Occipital lobe (tissue), 2 donors: Measurements from ENCODE around the gene FEM1C. TPM values are rescaled to one million over a fixed set of nuclear protein-coding genes. Genes with fewer than 3 reads are reported as not detected.
"Not testable (repeated sequence)": the region's sequence is repeated elsewhere in the genome, so short reads cannot be mapped to it uniquely, and the experiment has no call there.

Experiments used
- DNase-seq: peaks from one replicate; lab custom pipeline; 2025; lab: John Stamatoyannopoulos, UW
- total RNA-seq: library from RNA; depleted of rRNA; stranded (reverse); fragments of >200 nt; gene quantifications from one replicate; pipeline ENCODE4 v1.2.3, GENCODE V29; 2014

Gene FEM1C
- total RNA-seq, 1 donor from 2014 or later, result 73.3 TPM

DNA sequence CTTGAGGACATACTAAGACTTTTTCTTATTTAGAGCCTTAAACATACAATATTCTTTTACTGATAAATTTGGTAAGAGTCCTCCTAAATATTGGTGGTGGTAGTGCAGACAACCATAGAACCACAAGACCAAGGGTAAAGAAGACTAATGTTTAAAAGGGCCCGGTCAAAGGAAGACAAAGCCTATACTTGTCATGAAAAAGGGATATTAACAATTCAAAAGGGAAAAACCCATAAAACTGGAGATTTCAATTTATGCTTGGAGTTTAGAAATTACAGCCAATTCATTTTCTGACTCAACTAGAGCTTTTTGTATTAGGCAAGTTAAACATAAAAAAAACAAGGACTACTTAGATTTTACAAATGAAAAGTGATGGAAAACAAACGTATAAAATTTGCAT, 24.4 kb downstream of the FEM1C start:
- no peak for DNase-seq

DNA sequence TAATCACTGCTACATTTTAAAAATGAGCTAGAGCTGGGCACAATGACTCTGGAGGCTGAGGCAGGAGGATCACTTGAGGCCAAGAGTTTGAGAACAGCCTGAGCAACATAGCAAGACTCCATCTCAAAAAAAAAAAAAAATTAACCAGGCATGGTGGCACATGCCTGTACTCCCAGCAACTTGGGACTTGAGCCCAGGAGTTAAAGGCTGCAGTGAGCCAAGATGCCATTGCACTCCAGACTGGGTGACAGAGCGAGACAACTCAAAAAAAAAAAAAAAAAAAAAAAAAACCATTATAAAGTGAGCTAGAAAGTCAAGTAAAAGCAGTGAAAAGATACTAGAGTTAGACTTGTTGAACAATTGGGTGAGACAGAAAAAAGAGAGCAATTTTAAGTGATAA, 28.2 kb downstream of the FEM1C start:
- DNase-seq, result no peak

DNA sequence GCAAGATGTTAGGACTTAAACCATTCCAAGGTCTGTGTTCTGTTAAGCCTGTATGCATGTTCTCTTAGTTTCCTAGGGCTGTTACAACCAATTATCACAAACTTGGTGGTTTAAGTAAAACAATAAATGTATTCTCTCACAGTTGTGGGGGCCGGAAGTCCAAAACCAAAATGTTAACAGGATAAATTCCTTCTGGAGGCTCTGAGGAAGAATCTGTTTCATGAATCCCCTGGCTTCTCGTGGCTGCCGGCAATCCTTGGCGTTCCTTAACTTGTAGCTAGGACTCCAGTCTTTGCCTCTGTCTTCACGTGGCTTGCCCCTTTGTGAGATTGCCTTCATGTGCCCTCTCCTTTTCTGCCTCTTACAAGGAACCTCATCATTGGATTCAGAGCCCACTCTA, 30.4 kb downstream of the FEM1C start:
- no peak for DNase-seq

DNA sequence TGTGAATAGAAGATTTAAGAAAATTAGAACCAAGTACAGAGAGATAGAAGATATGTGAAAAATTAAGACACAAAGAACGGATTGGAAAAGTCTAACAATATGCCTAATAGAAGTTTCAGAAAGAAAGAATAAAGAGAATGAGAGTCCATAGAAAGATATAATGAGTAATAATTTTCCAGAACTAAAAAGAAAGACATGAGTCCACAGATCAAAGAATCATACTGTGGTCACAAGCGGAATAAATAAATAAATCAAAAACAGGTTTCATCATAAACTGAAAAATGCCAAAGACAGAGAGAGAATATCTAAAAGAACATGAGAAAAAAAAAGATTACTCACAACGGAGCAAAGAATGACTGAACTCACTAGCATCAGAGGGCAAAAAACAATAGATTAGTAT, 32.9 kb downstream of the FEM1C start:
- no peak for DNase-seq

DNA sequence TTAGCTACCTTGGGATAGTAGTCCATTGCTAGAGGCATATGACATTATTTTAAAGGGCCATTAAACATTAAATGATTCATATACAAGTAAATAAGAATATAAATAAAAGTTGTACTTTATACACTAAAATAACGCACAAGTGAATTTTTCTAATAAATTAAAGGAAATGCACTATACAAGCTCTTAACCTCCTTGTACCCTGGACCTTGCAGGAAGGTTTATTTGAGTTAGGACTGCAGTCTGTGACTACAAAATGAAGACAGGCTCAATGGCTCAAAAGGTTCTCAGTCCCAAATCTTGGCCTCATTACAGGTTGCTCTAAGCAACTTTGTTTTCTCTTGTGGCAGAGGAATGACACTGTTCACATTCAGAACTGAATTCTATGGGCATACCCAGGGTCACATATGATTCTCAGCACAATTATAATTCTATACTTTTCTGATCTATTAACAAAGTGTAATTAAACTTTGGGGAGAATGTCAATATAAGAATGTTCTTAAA, 34.4 kb downstream of the FEM1C start:
- DNase-seq, result no peak

DNA sequence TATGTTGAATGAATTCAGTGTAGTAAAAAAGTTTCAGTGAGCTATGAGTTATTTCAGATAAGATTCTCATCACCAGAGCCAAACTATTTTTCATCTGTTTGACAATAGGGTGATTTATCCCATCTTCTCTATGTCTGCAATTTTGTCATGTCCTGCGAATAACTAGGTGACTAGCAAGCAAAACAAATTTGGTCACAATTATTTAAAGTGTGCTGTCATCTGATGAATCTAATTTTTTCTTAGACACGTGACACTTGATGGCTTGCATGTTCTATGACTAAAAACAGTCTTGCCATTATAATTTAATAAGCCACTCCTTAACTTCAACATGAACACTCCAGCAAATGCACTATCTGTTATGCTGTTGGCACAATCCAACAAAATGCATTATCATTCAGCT, 35.0 kb downstream of the FEM1C start:
- no peak for DNase-seq

DNA sequence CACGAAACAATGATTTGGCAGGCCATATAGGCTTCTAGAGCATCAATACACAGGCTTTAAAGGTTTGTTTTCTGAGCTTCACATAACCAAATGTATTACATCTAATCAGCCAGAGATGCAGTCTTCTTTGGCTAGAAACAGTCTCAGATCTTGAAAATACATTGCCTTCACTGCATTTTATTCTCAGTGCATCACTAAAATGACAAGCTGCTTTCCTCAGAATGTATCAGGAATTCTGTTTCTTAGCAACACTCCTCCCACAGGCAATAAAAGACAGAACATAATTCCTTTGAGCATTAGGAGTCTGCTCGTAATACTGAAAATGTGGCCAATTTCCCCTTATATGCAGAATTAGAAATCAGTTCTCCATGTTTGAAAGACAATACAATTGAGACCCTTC, 36.9 kb downstream of the FEM1C start:
- no peak for DNase-seq

DNA sequence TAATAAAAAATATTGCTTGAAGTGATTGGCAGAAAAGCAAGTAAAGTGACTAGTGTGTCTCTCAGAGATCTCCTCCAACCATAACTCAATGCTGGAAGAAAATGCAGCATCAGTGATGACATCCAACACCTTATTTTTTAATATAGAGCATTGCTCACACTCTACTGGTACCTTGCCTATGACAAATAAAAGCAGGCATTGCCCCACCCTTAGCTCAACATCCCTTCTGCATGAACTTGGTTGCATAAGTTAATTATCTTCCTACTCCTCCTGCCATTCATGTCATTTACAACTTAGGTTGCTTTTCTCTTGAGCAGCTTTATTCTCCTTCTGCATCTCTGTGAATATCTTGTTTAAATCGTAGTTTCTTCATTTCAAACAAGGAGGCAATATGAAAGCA, 41.2 kb downstream of the FEM1C start:
- no peak for DNase-seq

DNA sequence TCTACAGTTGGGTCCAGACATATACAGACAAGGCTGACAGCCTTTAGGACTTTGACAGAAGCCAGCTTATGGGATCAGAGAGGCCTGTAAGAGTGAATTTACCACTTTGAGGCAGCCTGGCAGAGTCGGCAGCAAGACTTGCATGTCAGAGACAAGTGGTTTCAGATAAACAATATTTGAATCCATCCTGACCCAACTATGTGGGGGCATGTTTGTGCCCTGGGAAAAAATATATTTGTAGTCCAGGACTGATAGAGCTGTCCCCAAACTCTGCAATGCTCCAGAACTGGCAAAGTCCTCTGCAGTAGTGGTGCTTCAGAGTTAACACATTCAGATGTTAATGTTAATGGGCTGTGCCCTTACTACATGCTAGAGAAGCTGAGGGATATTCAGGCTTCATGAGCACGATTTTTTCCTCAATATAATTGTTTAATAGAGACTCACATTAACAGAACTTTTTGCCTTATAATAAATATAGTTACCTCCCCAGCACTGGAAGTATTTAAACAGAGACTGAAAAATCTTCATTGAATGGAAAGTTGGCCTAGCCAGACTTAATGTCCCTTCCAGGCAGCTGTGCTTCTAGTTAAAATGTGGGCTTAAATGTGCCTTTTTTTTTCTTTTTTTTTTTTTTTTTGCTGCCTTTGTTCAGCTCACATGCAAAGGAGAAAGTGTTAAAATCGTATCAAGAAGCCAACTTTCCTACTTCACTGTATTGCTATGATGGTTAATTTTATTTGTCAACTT, 42.9 kb downstream of the FEM1C start:
- DNase-seq, result no peak

DNA sequence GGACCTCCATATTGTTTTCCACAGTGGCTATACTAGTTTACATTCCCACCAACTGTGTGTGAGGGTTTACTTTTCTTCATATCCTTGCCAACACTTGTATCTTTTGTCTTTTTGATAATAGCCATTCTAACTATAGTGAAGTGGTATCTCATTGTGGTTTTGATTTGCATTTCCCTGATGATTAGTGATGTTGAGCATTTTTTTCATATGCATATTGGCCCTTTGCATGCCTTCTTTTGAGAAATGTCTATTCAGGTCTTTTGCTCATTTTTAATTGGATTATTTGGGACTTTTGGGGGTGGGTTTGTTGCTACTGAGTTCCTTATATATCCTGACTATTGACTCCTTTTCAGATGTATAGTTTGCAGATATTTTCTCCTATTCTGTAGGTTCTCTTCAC, 44.4 kb downstream of the FEM1C start:
- DNase-seq, result no peak

DNA sequence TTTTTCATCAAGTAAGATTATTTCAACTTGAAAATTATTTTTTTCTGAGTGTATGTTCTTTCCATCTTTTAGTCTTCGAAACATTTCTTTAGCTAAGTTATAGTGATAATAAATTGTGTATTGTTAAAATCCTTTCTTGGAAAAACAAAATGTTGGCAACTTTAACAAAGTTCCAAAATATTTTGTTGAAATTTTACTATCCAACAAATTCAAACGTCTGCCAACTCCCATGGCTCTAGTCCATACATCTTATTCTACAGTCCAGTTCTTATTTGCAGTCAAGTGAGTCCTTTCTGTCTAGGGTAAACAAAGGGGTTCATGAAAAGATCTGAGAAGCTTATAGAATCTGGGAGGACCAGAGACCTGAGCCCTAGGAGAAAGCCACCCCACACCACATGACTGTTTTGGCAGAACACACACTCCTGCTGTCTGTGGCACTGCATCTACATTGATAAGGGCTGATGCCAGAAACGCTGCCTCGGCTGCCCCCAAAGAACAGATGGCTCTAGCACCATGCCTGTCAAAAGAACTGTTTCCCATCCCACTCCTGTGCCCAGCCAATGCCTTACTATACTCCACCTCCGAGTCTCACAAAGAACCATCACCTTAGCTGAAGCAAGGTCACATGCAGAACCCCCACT, 47.5 kb downstream of the FEM1C start:
- DNase-seq, result peak; percentile 18

DNA sequence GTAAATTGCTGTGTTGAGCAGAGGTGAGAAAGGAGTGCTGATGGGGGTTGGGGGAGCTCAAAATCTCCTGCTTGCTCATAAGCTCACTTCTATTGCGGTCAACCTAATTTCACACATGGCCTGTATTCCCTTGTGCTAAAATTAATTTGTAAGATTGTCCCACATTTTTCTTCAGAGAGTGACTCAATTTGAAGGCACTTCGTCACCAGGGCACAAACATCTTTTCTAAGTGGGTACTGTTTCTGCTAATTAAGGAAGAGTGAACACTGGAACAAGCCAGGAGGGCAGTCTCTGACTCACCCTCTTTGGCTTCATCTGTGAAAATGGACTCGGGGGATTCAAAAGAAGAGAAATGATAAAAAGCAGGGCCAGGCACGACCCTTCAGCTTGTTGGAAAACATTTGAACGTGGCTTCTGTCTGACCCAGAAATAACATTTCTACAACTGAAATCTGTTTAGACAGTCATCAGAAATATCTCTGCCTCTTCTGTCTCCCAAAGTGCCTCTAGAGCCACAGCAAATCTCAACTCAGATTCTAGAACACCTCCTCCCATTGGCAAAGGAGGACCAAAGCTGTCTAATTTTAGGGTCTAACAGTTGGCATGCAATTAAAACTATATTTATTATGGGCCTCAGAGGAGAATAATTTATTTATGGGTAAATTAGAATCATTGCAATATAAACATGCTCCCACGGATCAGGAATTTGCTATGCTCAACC, 49.8 kb downstream of the FEM1C start:
- DNase-seq, result peak; percentile 11

DNA sequence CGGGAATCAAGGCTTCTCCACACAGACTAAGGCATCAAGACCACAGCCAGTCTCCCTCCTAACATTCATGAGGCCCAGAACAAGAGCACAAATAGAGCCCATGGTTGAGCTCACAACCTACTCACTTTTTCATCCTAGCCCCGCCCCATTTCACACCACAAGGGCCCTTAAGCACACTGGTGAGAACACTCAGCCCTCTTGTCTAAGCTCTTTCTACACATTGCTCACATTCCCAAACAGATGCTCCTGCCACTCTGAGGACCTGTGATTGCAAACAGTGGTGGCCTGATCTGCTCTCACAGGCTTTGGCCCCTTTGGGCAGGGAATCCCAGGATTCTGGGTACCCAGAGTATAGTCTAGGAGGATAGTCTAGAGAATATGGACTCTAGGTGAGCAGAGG, 54.0 kb downstream of the FEM1C start:
- no peak for DNase-seq

DNA sequence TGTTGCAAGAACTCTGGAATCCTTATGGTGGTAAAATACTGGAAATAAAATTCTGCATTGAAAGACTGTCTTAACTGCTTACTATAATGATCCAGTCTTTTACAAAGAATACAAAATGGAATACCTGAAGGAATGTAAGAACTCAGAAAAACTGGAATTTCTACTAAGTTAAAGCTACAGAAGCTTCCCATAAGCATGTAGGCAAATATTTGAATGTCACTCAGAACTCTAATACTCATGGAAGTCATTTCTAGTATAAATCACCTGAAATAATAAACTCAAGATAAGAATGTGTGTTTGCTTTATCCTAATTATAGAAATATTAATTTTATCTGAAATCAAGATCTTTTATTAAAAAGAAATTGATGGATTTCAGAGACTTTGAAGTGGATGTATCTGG, 54.8 kb downstream of the FEM1C start:
- DNase-seq, result no peak

DNA sequence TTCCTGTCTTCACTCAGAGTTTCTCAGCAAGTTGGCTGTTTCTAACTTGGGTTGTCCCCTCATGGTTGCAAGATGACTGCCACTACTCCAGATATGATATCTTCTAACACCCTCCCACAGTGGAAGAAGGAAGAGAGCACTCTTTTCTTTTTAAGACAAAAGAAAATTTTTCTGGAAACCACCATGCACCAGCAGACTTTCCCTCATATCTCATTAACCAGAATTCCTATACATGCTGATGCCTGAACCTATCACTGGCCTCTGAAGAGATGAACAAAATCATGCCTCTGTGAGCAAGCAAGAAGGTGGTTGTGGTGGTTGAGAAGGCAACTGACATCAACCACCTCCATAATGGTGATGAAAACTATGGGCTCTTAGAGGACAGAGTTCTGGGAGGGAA, 56.8 kb downstream of the FEM1C start:
- no peak for DNase-seq

DNA sequence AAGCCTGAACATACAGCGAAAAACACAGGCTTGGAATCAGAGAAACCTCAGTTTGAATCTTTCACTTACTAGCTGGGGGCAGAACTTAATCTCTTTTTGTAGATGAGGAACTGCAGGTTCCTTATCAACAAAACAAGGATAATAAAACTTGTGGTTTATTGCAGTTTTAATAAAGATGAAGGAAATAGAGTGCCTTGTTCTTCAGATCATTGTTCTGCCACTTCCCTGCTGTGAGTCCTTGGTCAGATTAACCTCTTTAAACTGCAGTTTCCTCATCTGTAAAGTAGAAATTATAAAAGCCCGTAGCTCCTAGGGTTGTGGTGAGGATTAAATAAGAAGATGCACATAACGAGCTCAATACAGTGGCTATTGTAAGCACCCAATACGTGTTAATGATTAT, 57.4 kb downstream of the FEM1C start:
- no peak for DNase-seq

DNA sequence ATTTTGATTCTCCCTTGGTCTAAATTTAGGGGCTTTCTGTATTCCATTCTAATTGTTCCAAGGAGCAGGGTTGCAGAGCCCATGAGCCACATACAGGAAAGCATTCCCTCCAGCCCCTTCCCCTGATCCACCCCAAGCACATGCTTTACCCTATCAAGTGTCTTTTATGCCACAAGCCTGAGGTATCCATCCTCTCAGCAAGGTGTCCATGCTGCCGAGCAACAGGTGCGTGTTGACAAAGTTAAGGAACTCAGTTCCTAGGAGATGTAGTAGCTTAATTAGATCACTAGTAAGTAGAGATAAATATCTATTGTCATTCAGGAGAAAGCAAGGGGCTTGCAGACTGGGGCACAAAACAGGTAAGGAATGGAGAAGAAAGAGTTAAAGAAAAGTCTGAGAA, 57.8 kb downstream of the FEM1C start:
- DNase-seq, result no peak

DNA sequence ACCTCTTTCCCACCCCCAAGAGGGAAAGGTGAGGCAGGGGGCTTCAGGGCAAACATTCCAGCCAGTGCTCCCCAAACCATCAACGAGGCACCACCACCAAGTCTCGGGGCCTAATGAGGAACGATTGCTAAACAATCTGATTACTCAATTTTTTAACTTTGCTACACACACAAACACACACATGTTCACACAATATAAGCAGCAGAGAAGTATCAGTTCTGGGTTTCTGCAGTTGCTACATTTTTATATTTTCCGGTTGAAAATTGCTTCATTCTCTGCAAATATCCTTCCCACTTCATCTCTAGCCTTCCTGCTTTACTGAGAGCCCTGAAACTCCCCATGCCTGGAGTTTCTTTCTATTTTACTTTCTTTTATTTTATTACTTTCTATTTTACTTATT, 60.2 kb downstream of the FEM1C start:
- DNase-seq, result no peak

DNA sequence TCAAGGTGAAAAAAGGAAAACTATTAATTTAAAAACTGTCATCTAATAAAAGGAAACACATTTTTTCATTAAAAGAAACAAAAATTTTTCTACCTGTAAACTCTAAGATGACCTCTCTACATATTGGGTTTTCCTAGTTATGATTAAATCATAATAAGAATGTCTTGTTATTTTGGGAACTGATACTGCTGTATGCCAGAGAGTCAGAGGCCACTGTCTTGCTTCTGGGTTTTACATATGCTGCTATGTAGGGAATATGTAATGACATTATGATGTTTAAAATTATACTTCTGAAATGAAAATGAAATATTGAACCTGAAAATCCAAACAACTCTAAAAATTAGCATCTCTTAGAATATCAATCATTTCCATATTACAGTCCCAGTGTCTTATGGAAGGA, 63.7 kb downstream of the FEM1C start:
- no peak for DNase-seq

DNA sequence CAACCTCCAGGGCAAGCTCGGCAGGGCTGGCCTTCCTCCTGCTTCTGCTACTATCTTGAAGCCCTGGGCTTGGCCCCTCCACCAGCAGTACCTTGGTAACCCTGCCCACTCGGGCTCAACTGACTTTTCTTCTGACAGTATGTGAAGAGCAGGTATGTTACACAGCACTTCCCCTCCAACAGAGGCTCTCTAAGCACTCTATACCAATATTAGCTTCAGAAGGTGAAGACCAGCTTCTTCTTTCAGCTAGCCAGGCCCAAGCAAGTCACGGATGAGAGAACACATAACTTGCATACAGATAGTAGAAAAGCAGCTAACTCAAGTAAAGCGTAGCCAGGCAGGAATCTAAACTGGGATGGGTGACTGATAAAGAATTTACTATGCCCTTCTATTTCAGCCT, 64.3 kb downstream of the FEM1C start:
- no peak for DNase-seq

DNA sequence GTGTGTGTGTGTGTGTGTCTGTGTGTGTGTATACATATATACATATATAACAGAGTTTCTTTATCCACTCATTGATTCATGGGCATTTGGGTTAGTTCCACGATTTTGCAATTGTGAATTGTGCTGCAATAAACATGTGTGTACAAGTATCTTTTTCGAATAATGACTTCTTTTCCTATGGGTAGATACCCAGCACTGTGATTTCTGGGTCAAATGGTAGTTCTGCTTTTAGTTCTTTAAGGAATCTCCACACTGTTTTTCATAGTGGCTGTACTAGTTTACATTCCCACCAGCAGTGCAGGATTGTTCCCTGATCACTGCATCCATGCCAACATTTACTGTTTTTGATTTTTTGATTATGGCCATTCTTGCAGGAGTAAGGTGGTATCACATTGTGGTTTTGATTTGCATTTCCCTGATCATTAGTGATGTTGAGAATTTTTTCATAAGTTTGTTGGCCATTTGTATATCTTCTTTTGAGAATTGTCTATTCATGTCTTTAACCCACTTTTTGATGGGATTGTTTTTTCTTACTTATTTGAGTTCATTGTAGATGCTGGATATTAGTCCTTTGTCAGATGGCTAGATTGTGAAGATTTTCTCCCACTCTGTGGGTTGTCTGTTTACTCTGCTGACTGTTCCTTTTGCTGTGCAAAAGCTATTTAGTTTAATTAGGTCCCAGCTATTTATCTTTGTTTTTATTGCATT, 65.3 kb downstream of the FEM1C start:
- not testable (repeated sequence) for DNase-seq

DNA sequence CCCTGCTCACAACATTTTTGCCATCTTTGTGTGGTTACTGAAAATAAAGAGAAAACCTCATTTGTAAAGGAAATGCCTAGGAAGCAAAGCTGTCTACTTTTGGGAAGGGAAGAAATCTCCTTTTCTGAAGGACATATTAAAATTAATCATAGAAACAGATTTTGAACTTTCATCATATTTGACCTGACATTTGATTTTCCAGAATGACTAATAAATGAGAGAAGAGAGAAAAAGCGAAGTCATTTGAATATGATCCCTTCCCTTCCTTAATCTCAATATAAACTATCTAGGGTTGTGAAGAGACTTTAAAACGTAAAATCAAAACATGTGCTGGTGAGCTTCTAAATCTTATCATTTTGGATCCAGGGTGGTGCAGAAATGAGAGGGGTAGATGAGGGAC, 66.3 kb downstream of the FEM1C start:
- no peak for DNase-seq
